Neutrophil (primary cell): Measurements from ENCODE around the gene PLEKHA7.
"Not testable (repeated sequence)": the region's sequence is repeated elsewhere in the genome, so short reads cannot be mapped to it uniquely, and the experiment has no call there.

Experiments
- H3K27ac ChIP-seq: fragments of 200-600 bp; sonication (generic); 2 replicates; pipeline ENCODE4 v1.5.1; 2016; ENCODE audit warnings: mild to moderate bottlenecking, moderate library complexity
- H3K27me3 ChIP-seq: fragments of 200-600 bp; sonication (generic); 2 replicates; pipeline ENCODE4 v1.6.0; 2016; ENCODE audit warnings: mild to moderate bottlenecking
- H3K36me3 ChIP-seq: fragments of 200-600 bp; sonication (generic); 2 replicates; pipeline ENCODE4 v1.5.1; 2017
- H3K4me1 ChIP-seq, 2 experiments: fragments of 200-600 bp in 1 of 2; sonication (generic) in 1 of 2; 1 replicate in 1 of 2; 2 replicates in 1 of 2; pipeline versions ENCODE4 v1.5.1 to v1.6.1; 2013 to 2016; ENCODE audit warnings: low read depth in 1 of 2, low read length in 1 of 2, mild to moderate bottlenecking in 1 of 2, moderate library complexity in 1 of 2; ENCODE audit not compliant: control insufficient read depth in 1 of 2, insufficient read depth in 1 of 2
- H3K4me3 ChIP-seq, 2 experiments: fragments of 200-600 bp in 1 of 2; sonication (generic) in 1 of 2; 1 replicate in 1 of 2; 2 replicates in 1 of 2; pipeline ENCODE4 v1.5.1; 2013 to 2016; ENCODE audit warnings: low read depth in 1 of 2, low read length in 1 of 2, mild to moderate bottlenecking in 1 of 2, moderate library complexity in 1 of 2
- H3K9me3 ChIP-seq: fragments of 200-600 bp; sonication (generic); 2 replicates; pipeline ENCODE4 v1.5.1; 2016
- CTCF ChIP-seq: fragments of 200-600 bp; sonication (generic); IDR thresholded peaks from 2 replicates; pipeline ENCODE4 v1.5.1; 2016; ENCODE audit warnings: antibody characterized with exemption

The PLEKHA7 gene

DNA sequence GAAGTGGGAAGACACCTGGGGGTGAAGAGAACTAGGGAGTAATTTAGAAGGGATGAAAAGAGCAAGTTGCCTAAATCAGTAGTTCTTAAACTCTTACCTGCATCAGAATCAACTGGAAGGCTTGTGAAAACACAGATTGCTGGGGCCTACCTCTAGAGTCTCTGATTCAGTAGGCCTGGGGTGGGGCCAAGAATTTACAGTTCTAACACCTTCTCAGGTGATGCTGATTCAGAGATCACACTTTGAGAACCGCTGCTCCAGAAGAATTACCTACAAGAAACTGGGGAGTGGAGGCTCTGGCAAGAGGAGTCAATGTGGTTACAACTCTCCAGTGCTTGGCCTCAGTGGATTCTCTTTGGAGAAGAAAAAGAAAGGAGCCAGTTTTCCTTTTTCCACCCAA, 147.1 kb downstream of the PLEKHA7 start:
- no peak for TF ChIP-seq CTCF
- Histone ChIP-seq H3K9me3 (no peaks in the 10 kb centered on the region), H3K27ac (no peak overlapping the region), H3K4me1 (no peaks in the 10 kb centered on the region), H3K27me3 (no peaks in the 10 kb centered on the region), H3K36me3 (no peaks in the 10 kb centered on the region), H3K4me3 (no peak overlapping the region)

GRCh38 chr11:16864428-16864827, 149.8 kb downstream of the PLEKHA7 start:
- not testable (repeated sequence) for H3K27me3 ChIP-seq, H3K27ac ChIP-seq

GRCh38 chr11:16863389-16863788, 150.8 kb downstream of the PLEKHA7 start:
- H3K27me3 ChIP-seq = no peaks in the 10 kb centered on the region
- no peak overlapping the region for H3K4me3 ChIP-seq
- H3K36me3 ChIP-seq = no peaks in the 10 kb centered on the region
- TF ChIP-seq CTCF = no peak
- H3K27ac ChIP-seq = no peak overlapping the region
- H3K4me1 ChIP-seq = no peaks in the 10 kb centered on the region
- H3K9me3 ChIP-seq = no peaks in the 10 kb centered on the region

More at GRCh38 chr11:16864428-16864827, 149.8 kb downstream of the PLEKHA7 start:
- not testable (repeated sequence) for H3K4me1 ChIP-seq, H3K4me3 ChIP-seq, H3K36me3 ChIP-seq, H3K9me3 ChIP-seq

- TF ChIP-seq CTCF = no peak
- Histone ChIP-seq H3K4me3 (no peak overlapping the region), H3K27ac (no peak overlapping the region), H3K9me3 (no peaks in the 10 kb centered on the region), H3K27me3 (no peaks in the 10 kb centered on the region), H3K36me3 (no peaks in the 10 kb centered on the region), H3K4me1 (no peaks in the 10 kb centered on the region)
Measured at GRCh38 chr11:16862726-16863125, 151.5 kb downstream of the PLEKHA7 start.

- TF ChIP-seq CTCF = no peak
- no peak overlapping the region for H3K27ac ChIP-seq
- no peak overlapping the region for H3K4me3 ChIP-seq
- no peaks in the 10 kb centered on the region for H3K9me3 ChIP-seq
- H3K36me3 ChIP-seq = no peaks in the 10 kb centered on the region
- H3K4me1 ChIP-seq = no peaks in the 10 kb centered on the region
- H3K27me3 ChIP-seq = no peaks in the 10 kb centered on the region
Measured at GRCh38 chr11:16861862-16862261, 152.4 kb downstream of the PLEKHA7 start.

GRCh38 chr11:16860617-16861016, 153.6 kb downstream of the PLEKHA7 start:
- H3K4me1 ChIP-seq = no peaks in the 10 kb centered on the region
- H3K27ac ChIP-seq = no peak overlapping the region
- no peaks in the 10 kb centered on the region for H3K27me3 ChIP-seq
- TF ChIP-seq CTCF = no peak
- no peaks in the 10 kb centered on the region for H3K9me3 ChIP-seq
- H3K36me3 ChIP-seq = no peaks in the 10 kb centered on the region
- H3K4me3 ChIP-seq = no peak overlapping the region
